Fibroblast of skin of left quadriceps (primary cell): ENCODE results near the gene INTS13.
A peak's percentile ranks its signal among the peaks of the same experiment; 100 is the strongest.
"Not testable (repeated sequence)": the region's sequence is repeated elsewhere in the genome, so short reads cannot be mapped to it uniquely, and the experiment has no call there.

ENCODE experiments used
- DNase-seq, 2 experiments: peaks; one replicate each; pipeline ENCODE4 v3.0.0-alpha.2; 2013; ENCODE audit warnings: low read depth in 2 of 2

INTS13 gene, protein sequence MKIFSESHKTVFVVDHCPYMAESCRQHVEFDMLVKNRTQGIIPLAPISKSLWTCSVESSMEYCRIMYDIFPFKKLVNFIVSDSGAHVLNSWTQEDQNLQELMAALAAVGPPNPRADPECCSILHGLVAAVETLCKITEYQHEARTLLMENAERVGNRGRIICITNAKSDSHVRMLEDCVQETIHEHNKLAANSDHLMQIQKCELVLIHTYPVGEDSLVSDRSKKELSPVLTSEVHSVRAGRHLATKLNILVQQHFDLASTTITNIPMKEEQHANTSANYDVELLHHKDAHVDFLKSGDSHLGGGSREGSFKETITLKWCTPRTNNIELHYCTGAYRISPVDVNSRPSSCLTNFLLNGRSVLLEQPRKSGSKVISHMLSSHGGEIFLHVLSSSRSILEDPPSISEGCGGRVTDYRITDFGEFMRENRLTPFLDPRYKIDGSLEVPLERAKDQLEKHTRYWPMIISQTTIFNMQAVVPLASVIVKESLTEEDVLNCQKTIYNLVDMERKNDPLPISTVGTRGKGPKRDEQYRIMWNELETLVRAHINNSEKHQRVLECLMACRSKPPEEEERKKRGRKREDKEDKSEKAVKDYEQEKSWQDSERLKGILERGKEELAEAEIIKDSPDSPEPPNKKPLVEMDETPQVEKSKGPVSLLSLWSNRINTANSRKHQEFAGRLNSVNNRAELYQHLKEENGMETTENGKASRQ

GRCh38 chr12:26937863-26938700, at the start of gene INTS13, which contains the start of gene FGFR1OP2:
TSS of gene INTS13 (minus strand) at chr12:26937981. CDS start at chr12:26936803, 1,178 bp downstream.
TSS of gene FGFR1OP2 (plus strand) at chr12:26938470. CDS start at chr12:26954159, 15,689 bp downstream.
- peak; percentile 99 for DNase-seq

GRCh38 chr12:26982866-26983265, 45.1 kb upstream of the INTS13 start:
- no peak for DNase-seq

DNA sequence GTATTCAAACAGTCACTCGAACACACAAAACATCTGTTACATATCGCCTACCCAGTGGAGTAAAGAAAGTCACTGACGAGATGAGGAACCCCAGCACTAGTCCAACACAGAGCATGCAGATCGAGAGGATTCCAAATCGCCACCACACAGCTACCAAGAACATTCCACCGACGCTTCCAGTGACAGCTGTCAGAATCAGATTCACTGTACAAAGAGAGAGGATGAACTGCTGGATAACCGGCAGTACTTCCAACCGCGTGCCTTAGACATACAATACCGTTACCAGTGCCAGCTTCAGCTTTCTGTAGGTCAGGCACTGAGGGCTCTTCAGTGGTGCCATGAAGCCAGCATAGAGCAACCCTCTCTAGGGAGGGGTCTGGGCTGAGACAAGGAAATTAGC, 42.0 kb upstream of the INTS13 start:
- no peak for DNase-seq

- no peak for DNase-seq
Measured at GRCh38 chr12:26978801-26979200, 41.0 kb upstream of the INTS13 start.

DNA sequence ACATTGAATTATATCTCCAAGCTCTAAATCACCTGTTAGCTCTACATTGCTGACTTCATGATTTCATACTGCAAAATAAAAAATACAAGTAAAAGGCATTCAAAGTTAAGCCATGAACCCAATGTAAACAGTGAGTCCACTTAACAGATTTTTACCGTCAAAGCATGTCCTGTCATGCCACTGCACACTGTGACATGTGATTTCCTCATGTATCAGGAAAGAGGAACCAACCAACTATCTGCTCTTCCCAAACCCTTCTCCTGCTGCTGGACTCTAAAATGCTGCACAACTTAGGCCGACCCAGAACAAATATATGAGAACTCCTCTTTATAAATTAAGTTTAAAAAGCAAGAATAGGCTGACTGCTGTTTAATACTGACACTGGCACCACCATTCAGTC, 38.9 kb upstream of the INTS13 start:
- no peak for DNase-seq

DNA sequence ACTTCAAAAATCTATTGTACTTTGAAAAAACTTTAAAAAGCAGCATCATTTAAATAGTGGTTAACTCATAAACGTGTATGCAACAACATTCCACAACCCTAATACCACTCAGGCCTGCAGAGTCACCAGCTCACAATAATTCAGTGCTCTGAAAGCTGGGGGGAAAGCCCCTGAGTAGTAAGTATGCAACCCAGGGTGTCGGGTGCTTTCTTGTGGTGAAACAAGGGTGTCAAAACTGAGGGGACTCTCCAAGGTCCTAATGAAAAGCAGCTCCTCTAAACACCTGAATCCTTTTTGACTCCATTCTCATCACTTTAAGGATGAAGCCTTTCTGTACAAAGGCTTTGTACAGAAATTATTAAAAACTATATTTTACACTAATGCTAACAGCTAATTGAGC, 34.2 kb upstream of the INTS13 start:
- DNase-seq = no peak

DNA sequence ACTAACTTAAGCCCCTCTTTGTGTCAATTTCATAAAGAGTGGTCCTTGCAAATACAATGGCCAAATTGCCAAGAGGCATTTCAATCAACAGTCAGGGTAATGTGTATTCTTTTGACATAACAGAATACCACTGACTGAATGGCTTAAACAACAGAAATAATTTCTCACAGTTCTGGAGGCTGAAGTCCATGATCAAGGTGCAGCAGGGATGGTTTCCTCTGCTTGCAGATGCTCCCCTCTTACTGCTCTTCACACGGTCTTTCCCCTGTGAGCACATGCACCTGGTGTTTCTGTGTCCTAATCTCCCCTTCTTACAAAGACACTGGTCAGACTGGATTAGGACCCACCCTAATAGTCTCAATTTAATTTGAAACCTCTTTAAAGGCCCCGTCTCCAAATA, 32.4 kb upstream of the INTS13 start:
- no peak for DNase-seq

DNA sequence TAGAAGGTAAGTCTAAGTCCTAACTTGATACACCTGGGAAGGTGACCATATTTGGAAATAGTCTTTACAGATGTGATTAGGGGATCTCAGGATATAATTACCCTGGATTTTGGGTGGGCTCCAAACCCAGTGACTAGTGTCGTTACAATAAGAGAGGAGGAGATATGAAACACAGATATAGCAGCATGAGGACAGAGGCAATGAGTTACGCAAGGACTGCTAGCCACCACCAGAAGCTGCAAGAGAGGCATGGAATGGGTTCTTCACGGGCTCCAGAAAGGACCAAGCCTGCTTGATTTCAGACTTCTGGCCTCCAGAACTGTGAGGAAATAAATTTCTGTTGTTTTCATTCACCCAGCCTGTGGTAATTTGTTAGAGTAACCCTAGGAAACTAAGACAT, 29.1 kb upstream of the INTS13 start:
- DNase-seq = no peak

DNA sequence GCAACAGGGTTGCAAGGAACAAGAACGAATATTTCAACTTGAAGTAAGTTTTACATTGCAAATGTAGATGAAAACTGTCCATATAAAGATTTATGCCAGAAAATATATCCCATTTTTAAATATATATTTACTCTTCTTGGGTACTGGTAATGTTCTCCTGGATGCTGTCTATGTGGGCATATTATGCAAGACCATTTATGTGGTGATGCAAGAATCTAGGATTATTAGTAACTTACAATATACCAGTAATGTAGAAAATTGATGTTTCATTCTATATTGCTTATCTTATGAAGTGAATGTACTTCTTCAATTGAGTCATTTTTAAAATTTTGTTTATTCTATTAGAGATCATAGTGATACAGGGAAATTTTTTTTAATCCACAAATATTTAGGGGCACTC, 25.6 kb upstream of the INTS13 start:
- no peak for DNase-seq

DNA sequence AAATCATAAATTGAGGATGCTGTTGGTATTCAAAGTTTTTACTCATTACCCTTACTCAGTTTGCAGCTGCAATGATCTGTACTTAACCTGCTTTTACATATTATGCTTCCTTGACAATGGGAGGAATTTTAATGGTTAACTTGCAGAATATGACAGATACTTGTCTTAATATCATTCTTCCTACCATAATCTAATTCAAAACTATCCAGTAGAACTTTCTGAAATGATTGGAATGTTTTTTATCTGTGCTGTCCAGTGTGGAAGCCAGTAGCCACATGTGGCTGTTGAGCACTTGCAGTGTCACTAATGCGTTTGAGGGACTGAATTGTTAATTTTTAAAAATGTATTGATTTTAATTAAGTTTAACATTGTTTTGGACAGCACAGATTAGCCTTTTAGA, 24.0 kb upstream of the INTS13 start:
- no peak for DNase-seq

- not testable (repeated sequence) for DNase-seq
Measured at GRCh38 chr12:26961391-26961790, 23.6 kb upstream of the INTS13 start.

GRCh38 chr12:26954027-26954426, 16.2 kb upstream of the INTS13 start:
- no peak for DNase-seq

DNA sequence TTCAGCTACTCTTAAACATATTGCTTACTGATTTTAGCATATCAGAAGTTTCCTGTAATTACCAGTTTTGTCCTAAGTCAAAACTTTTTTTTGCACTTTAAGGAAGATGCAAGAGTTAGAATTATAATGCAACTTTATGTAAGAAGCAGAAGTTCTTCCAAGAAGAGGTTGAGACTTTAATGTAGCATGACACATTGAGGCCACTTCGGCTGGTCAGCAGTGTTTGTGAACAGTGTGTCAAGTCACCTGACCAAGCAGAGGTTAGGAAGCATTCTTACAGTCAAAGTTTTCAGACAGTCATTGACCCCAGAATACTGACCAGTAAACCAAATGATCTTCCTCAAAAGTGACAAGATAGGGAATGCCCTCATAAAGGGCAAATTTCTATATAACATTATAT, 15.7 kb upstream of the INTS13 start:
- DNase-seq = no peak

DNA sequence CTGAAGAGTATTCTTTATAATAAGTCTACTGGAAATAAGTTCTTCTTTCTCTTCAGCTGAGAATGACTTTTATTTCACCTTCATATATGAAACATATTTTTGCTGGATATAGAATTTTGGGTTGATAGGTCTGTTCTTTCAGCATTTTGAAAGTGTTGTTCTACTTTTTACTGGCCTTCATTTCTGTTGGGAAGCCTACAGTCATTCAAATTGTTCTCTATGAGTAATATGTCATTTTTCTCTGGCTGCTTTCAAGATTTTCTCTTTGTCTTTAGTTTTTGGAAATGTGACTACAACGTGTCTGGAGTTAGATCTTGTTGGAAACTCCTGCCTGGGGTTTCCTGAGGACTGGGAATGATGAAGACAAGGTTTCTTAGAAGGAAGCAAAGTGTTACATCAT, 10.5 kb upstream of the INTS13 start:
- DNase-seq = no peak

DNA sequence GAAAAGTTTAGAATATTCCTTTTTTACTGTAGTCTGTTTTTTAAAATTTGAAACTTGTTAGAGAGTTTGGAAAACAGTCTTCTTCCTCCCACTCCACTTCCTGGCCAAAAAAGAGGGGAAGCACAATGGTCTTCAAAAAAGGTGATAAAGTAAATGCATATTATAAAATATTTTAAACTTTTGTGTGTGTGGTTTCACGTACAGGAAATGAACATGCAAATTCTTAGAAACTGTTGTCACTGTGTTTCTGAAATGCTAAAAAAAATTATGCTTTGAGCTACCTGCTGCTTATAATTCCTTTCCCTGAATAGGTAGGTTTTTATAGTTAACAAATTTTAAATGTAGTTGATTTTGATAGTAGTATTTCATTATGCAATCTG, 3.4 kb upstream of the INTS13 start:
- no peak for DNase-seq

DNA sequence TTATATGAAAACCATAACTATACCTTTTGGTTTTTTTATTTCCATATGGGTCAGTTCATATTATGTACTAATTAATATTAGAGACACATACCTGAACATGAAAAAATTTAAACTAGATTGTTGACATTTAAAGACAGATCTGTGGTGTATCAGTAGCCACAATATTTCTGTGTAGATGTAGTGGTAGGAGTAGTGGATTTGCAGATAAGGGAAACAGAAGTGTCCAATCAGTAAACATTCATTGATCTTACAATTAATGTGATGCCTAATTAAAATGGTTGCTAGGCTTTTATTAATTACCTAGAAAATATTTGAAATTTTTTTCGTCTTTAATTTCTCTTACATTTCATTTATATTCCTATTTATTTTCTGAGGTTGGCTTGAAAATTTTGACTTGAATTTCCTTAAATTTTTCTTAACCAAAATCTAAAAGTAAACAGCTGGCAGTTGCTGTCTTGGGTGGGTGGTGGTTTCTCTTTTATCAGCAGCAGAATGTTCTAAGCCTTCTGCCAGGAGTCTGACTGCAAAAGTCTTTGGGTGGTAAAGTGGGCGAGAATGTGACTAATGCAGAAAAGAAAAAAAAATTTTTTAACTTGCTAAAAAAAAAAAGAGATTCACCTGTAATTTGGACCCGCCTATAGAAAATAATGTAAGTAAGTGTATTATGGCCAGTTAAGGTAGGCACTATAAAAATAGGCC, 2.9 kb upstream of the INTS13 start:
- DNase-seq = no peak

DNA sequence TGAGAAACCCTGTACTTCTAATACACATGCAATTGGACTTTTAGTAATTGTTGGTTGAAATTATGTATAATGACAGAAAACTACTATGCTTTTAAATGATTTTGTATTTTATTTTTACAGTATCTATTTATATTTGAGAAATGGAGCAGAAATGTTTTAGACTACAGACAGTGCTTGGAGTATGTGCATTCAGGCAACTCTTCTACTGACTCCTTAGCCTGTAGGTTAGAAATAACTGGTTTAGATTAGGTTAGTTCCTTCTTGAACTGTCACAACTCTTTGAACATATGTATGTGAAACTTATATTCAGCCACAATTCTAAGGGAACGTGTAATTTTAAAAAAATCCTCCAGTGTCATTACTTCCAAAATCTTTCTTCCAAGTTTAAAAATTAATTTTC, 2.2 kb upstream of the INTS13 start:
- DNase-seq = no peak

DNA sequence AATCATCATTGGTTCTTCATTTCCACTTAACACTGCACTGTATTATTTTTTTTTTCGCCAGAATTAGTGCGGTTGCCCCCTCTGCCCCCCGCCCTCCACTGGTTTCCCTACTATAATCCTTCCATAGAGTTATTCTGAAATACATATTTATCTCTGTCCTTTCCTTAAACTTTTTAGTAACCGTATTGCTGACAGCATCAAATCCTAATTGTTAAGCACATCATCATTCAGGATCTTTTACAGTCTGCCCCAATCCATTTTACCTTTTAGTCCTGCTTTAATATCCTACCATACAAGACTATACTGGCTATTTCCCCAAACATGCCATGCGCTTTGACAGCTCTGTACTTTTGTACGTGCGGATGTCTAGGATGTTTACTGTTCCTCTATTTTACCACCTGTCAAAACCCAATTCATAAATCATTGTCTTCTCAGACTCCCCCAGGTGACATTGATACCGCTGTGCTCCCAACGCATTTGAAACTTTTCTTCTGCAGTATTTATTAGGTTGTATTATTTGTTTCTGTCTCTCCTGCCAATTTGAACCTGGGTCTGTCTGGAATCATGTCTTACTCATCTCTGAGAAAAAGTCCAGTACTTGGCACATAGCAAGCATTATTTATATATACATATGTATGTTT, 1.5 kb upstream of the INTS13 start:
- DNase-seq = no peak

DNA sequence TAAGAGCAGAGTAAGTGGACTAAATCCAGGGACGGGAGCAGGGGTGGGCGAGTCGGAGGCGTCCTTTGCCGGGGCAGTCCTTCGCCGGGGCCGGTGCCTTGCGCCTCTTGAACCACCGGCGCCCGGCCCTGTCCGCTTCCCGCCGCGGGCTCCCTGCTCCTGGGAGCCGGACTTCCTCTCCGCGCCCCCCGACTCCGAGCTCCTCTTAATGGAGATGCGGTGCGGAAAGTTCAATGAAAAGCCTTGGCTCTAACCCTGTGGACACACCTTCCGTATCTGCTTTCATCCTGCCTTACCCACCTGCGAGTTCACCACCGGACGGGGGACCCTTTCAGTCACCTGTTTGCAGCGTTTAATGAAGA, 901 bp upstream of the INTS13 start:
- DNase-seq = no peak

DNA sequence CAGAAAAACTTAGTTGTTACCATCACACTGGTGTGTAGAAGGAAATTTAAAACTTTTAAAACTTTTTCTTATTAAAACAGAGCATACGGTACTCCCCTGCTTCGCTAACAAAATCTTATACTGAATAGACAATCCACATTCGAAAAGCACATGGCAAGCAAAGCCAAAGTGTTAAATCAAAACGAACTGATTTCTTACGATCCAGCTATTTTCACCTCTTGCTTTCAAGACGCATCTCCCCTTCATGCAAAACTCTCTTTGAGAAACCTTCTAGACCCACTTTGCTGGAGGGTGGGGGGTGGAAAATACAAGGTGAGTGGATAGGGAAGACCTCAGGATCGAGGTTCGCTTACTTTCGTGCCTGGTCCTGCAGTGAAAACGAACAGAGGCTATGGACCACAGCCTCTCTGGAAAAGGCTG, 328 bp downstream of the INTS13 start:
- no peak for DNase-seq
